GM10248 (cell line): ENCODE results near the gene SLAMF8.

Experiments
- CTCF ChIA-PET: fragments of 300-600 bp; sonication (Branson Sonifier 250); formaldehyde crosslinking; extraction: SDS; loops from one replicate; lab custom pipeline; 2021; ENCODE audit warnings: antibody characterized with exemption; lab: Yijun Ruan, JAX
- POLR2A ChIA-PET: fragments of 350-650 bp; sonication (Branson Sonifier 250); formaldehyde crosslinking; extraction: SDS; loops from one replicate; lab custom pipeline; 2020; ENCODE audit warnings: antibody characterized with exemption; lab: Yijun Ruan, JAX
- DNase-seq: peaks from one replicate; pipeline ENCODE4 v3.0.0; 2012; ENCODE audit errors: extremely low spot score
- CTCF ChIP-seq: IDR thresholded peaks from 2 replicates; pipeline ENCODE4 v1.5.1; 2012; ENCODE audit warnings: mild to moderate bottlenecking, low read depth; ENCODE audit errors: extremely low read depth, missing control alignments, control extremely low read depth

The SLAMF8 gene

GRCh38 chr1:159783724-159784123, 42.9 kb upstream of the SLAMF8 start:
- no peak for TF ChIP-seq CTCF
- no peak for DNase-seq
- ChIA-PET POLR2A (no interaction called here), CTCF (interaction anchor here (4.0 kb wide), 1 partner anchor 224 kb away, joined by 20 read pairs; no protein-coding TSS in a partner anchor)

GRCh38 chr1:159786465-159786864, 40.2 kb upstream of the SLAMF8 start:
- ChIA-PET CTCF (interaction anchor here (1.1 to 2.9 kb wide), 3 partner anchors 8 to 260 kb away, joined by 3 to 9 read pairs (median 3); no protein-coding TSS in a partner anchor), POLR2A (no interaction called here)
- no peak for DNase-seq
- TF ChIP-seq CTCF, result no peak

- no peak for TF ChIP-seq CTCF
- ChIA-PET CTCF (interaction anchor here (0.8 to 2.9 kb wide), 4 partner anchors 12 to 364 kb away, joined by 3 to 9 read pairs (median 4); no protein-coding TSS in a partner anchor), POLR2A (no interaction called here)
- no peak for DNase-seq
Observed at GRCh38 chr1:159786966-159787365, 39.7 kb upstream of the SLAMF8 start.

GRCh38 chr1:159790237-159790917, 36.3 kb upstream of the SLAMF8 start:
- POLR2A ChIA-PET, result no interaction called here
- CTCF ChIA-PET, result interaction anchor here (0.8 to 3.1 kb wide), 16 partner anchors 9 to 576 kb away, joined by 3 to 30 read pairs (median 4); partner anchors contain the start of genes DUSP23, FCRL6 and TAGLN2
- TF ChIP-seq CTCF, result peak; percentile 43
- peak; percentile 31 for DNase-seq

- POLR2A ChIA-PET, result no interaction called here
- CTCF ChIA-PET, result no interaction called here
- no peak for TF ChIP-seq CTCF
- no peak for DNase-seq
Observed at GRCh38 chr1:159791031-159791430, 35.6 kb upstream of the SLAMF8 start.

GRCh38 chr1:159791461-159791860, 35.2 kb upstream of the SLAMF8 start:
- no peak for DNase-seq
- no peak for TF ChIP-seq CTCF
- CTCF ChIA-PET, result no interaction called here
- POLR2A ChIA-PET, result no interaction called here
